Left lung (tissue), 14 donors: ENCODE results near the gene TM7SF3. TPM values are rescaled to one million over a fixed set of nuclear protein-coding genes. Genes with fewer than 3 reads are reported as not detected.
A peak's percentile ranks its signal among the peaks of the same experiment; 100 is the strongest.

Experiments
- ATAC-seq: fragments of 200-7000 bp; cut with Tn5 transposase; one replicate; pipeline ENCODE4 v1.9.1; 2020; ENCODE audit warnings: moderate library complexity
- DNase-seq, 4 donors: peaks; one replicate each; pipeline ENCODE4 v3.0.0-alpha.2; 2013 to 2020
- H3K27ac ChIP-seq, 2 donors: fragments of 200-600 bp; sonication (generic) in 1 of 2; one replicate each; pipeline versions ENCODE4 v1.5.0 to v1.8.0; 2020 to 2021
- H3K27me3 ChIP-seq, 2 donors: fragments of 200-600 bp; sonication (generic) in 1 of 2; one replicate each; pipeline versions ENCODE4 v1.5.0 to v1.8.0; 2020 to 2021
- H3K36me3 ChIP-seq, 2 donors: fragments of 200-600 bp; sonication (generic) in 1 of 2; one replicate each; pipeline versions ENCODE4 v1.5.0 to v1.8.0; 2020 to 2021
- H3K4me1 ChIP-seq, 2 donors: fragments of 200-600 bp; one replicate each; pipeline ENCODE4 v1.8.0; 2021
- H3K4me3 ChIP-seq, 2 donors: fragments of 200-600 bp; sonication (generic) in 1 of 2; one replicate each; pipeline versions ENCODE4 v1.5.0 to v1.8.0; 2020 to 2021; ENCODE audit warnings: mild to moderate bottlenecking in 1 of 2
- H3K9me3 ChIP-seq, 2 donors: fragments of 200-600 bp; sonication (generic) in 1 of 2; one replicate each; pipeline versions ENCODE4 v1.5.0 to v1.8.0; 2020 to 2021
- intact Hi-C, 2 donors: fragments of 100-400 bp; cut with DNase I; formaldehyde crosslinking; loops; one replicate each; pipeline versions ENCODE4 v1.11.2 to v1.14.2; 2022
- long read RNA-seq, 12 donors: library from polyadenylated mRNA in 2 of 12; unstranded in 2 of 12; transcript quantifications; one replicate each; pipeline ENCODE4 v2.0.0 and lab custom pipeline, GENCODE V29; 2019 to 2026
- polyA plus RNA-seq, 6 donors: library from polyadenylated mRNA; unstranded; fragments of 120-200 nt; gene quantifications; one replicate each; pipeline ENCODE4 v1.2.1, GENCODE V29; 2013; ENCODE audit not compliant: insufficient read length in 6 of 6
- total RNA-seq, 2 donors: library from RNA; stranded (reverse); fragmentation: NEBNext Ultra II Directional; extraction: Animal tissue kit (Norgen Biotek cat#: 25700); gene quantifications; one replicate each; pipeline ENCODE4 v1.2.1, GENCODE V29; 2021
- TF ChIP-seq, protein P1 (sequence below), 2 donors: fragments of 200-600 bp; sonication (generic) in 1 of 2; IDR thresholded peaks; one replicate each; pipeline versions ENCODE4 v1.5.0 to v1.8.0; 2021; ENCODE audit warnings: antibody characterized with exemption in 2 of 2
- donor health status: DM: no; HTN: yes; CAD: no.
- donor health status: DM: no; HTN: no; CAD: no.

The TM7SF3 gene, protein sequence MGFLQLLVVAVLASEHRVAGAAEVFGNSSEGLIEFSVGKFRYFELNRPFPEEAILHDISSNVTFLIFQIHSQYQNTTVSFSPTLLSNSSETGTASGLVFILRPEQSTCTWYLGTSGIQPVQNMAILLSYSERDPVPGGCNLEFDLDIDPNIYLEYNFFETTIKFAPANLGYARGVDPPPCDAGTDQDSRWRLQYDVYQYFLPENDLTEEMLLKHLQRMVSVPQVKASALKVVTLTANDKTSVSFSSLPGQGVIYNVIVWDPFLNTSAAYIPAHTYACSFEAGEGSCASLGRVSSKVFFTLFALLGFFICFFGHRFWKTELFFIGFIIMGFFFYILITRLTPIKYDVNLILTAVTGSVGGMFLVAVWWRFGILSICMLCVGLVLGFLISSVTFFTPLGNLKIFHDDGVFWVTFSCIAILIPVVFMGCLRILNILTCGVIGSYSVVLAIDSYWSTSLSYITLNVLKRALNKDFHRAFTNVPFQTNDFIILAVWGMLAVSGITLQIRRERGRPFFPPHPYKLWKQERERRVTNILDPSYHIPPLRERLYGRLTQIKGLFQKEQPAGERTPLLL
- 100 to 1,000 TPM in 1 of 2 donors, 10 to 100 TPM in 1; 81.7 to 130 TPM for total RNA-seq
- polyA plus RNA-seq, result 10 to 100 TPM; 47.8 to 77.8 (median 53.7) TPM
- long read RNA-seq, donor 1, transcript TM7SF3-201 (12 exons, 2,709 nt), result minor isoform, 5 of 28 reads
- long read RNA-seq, donor 1, transcript TM7SF3-216 (2 exons, 412 nt), result major isoform, 6 of 28 reads
- long read RNA-seq, donor 1, partial matches to known transcripts, result 17 of 28 reads
- long read RNA-seq, donor 1, other reads (novel, unspliced or antisense), result 0 of 28 reads
- long read RNA-seq, donor 2, transcript TM7SF3-201 (12 exons, 2,709 nt), result major isoform, 8 of 60 reads
- long read RNA-seq, donor 2, transcript TM7SF3-216 (2 exons, 412 nt), result minor isoform, 5 of 60 reads
- long read RNA-seq, donor 2, partial matches to known transcripts, result 47 of 60 reads
- long read RNA-seq, donor 2, other reads (novel, unspliced or antisense), result 0 of 60 reads
- long read RNA-seq, donor 3, transcript TM7SF3-201 (12 exons, 2,709 nt), result major isoform, 8 of 9 reads
- long read RNA-seq, donor 3, partial matches to known transcripts, result 0 of 9 reads
- long read RNA-seq, donor 3, other reads (novel, unspliced or antisense), result 0 of 9 reads
- long read RNA-seq, donor 4, transcript TM7SF3-201 (12 exons, 2,709 nt), result major isoform, 23 of 46 reads
- long read RNA-seq, donor 4, partial matches to known transcripts, result 3 of 46 reads
- long read RNA-seq, donor 4, other reads (novel, unspliced or antisense), result 19 of 46 reads
- long read RNA-seq, donor 5, transcript TM7SF3-201 (12 exons, 2,709 nt), result major isoform, 7 of 19 reads
- long read RNA-seq, donor 5, partial matches to known transcripts, result 9 of 19 reads
- long read RNA-seq, donor 5, other reads (novel, unspliced or antisense), result 0 of 19 reads
- long read RNA-seq, donor 6, partial matches to known transcripts, result 0 of 2 reads
- long read RNA-seq, donor 6, other reads (novel, unspliced or antisense), result 0 of 2 reads
- long read RNA-seq, donor 7, partial matches to known transcripts, result 12 of 14 reads
- long read RNA-seq, donor 7, other reads (novel, unspliced or antisense), result 0 of 14 reads
- long read RNA-seq, donor 8, partial matches to known transcripts, result 15 of 19 reads
- long read RNA-seq, donor 8, other reads (novel, unspliced or antisense), result 0 of 19 reads
- long read RNA-seq, donor 9, result 0 reads
- long read RNA-seq, donor 10, transcript TM7SF3-201 (12 exons, 2,709 nt), result major isoform, 8 of 21 reads
- long read RNA-seq, donor 10, partial matches to known transcripts, result 4 of 21 reads
- long read RNA-seq, donor 10, other reads (novel, unspliced or antisense), result 9 of 21 reads
- long read RNA-seq, donor 11, transcript TM7SF3-201 (12 exons, 2,709 nt), result major isoform, 12 of 42 reads
- long read RNA-seq, donor 11, partial matches to known transcripts, result 29 of 42 reads
- long read RNA-seq, donor 11, other reads (novel, unspliced or antisense), result 0 of 42 reads
- long read RNA-seq, donor 12, transcript TM7SF3-201 (12 exons, 2,709 nt), result major isoform, 5 of 21 reads
- long read RNA-seq, donor 12, partial matches to known transcripts, result 13 of 21 reads
- long read RNA-seq, donor 12, other reads (novel, unspliced or antisense), result 0 of 21 reads

DNA sequence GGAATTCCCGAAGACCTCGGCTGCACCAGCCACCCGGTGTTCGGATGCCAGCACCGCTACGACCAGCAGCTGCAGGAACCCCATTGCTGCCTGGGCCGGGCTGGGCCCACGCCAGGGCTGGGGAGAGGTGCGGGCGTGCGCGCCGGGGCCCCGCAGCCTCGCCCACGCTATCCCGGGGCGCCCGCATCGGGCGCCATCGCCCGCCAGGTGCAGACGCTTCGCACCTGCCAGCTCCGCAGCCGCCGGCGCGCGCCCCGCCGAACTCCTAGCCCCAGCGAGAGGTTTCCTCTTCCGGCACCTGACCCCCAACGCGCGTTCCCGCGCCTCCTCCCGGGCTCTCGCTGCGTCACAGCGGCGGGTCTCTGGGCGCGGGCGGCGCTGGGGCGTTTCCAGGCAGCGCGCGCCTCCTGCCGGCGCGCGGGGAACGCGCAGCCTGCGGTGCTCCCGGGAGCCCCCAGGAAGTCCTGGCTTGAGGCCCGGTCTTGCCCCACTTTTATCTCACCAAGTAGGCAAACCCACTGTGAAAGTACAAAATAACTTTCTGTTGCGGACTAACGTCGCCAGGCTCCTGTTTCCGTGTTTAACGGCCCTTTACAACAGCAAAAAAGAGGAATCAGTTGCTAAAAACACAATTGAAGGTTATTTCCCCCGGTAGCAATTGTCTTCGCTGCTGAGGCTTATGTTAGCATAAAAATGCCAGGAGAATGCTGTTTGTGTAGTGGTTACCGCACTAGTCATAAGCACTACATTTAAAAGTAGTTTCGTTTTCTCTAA, at the start of gene TM7SF3:
TSS of gene TM7SF3 (minus strand) at position 300 of the 774 bp plus-strand sequence. CDS start at position 84, 216 bp downstream.
- intact Hi-C loops, result no loop called here
- H3K4me1 ChIP-seq, result peaks cover 4 to 68% of the 10 kb centered on the region in 2 donors
- H3K27ac ChIP-seq, result peak within 1 kb of the TSS; percentile 90 to 96
- H3K4me3 ChIP-seq, result peak within 1 kb of the TSS; percentile 74 to 84
- peak; percentile 94 for ATAC-seq
- no peaks in the 10 kb centered on the region for H3K36me3 ChIP-seq
- TF ChIP-seq, protein P1, sequence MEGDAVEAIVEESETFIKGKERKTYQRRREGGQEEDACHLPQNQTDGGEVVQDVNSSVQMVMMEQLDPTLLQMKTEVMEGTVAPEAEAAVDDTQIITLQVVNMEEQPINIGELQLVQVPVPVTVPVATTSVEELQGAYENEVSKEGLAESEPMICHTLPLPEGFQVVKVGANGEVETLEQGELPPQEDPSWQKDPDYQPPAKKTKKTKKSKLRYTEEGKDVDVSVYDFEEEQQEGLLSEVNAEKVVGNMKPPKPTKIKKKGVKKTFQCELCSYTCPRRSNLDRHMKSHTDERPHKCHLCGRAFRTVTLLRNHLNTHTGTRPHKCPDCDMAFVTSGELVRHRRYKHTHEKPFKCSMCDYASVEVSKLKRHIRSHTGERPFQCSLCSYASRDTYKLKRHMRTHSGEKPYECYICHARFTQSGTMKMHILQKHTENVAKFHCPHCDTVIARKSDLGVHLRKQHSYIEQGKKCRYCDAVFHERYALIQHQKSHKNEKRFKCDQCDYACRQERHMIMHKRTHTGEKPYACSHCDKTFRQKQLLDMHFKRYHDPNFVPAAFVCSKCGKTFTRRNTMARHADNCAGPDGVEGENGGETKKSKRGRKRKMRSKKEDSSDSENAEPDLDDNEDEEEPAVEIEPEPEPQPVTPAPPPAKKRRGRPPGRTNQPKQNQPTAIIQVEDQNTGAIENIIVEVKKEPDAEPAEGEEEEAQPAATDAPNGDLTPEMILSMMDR (IDR thresholded peaks at IDR 0.05), result peak; percentile 91 to 99
- no peaks in the 10 kb centered on the region for H3K27me3 ChIP-seq
- no peaks in the 10 kb centered on the region for H3K9me3 ChIP-seq
- peak; percentile 90 to 100 (median 96) for DNase-seq

DNA sequence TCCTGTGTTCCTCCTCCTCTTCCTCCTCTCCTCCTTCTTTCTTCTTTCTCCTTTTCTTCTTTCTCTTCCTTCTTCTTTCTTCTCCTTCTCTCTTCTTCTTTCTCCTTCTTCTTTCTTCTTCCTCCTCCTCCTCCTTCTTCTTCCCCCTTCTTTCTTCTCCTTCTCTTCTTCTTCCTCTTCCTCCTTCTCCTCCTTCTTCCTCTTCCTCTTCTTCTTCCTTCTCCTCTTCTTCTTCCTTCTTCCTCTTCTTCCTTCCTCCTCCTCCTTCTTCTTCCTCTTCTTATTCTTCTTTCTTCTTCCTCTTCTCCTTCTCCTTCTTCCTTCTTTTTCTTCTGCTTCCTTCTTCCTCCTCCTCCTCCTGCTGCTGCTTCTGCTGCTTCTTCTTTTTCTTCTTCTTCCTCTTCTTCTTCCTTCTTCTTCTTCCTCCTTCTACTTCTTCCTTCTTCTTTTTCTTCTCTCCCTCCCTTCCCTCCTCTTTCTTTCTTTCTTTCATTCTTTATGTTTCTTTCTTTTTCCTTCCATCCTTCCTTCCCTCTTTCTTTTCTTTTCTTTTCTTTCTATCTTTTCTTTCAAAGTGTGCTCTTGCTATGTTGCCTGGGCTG, 49.2 kb upstream of the TM7SF3 start:
- no peaks in the 10 kb centered on the region for H3K27me3 ChIP-seq
- H3K9me3 ChIP-seq, result peaks cover 0 to 5% of the 10 kb centered on the region in 2 donors
- H3K4me1 ChIP-seq, result no peaks in the 10 kb centered on the region
- ATAC-seq (no peak), DNase-seq (no peak)
- no peaks in the 10 kb centered on the region for H3K36me3 ChIP-seq
- intact Hi-C loops, result no loop called here
- H3K27ac ChIP-seq, result peak overlapping the region in 1 of 2 donors; percentile 61
- no peak overlapping the region for H3K4me3 ChIP-seq
- TF ChIP-seq, protein P1 (IDR thresholded peaks at IDR 0.05), result no peak

DNA sequence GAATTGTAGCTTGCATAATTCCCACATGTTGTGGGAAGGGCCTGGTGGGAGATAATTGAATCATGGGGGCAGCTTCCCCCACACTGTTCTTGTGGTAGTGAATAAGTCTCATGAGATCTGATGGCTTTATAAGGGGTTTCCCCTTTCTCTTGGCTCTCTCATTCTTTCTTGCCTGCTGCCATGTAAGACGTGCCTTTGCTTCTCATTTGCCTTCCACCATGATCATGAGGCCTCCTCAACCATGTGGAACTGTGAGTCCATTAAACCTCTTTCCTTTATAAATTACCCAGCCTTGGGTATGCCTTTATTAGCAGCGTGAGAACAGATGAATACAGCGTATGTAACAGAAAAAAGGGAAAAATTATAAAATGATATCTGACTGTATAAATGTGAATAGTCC, 47.1 kb upstream of the TM7SF3 start:
- Histone ChIP-seq H3K27ac (no peak overlapping the region), H3K4me1 (no peaks in the 10 kb centered on the region), H3K4me3 (no peak overlapping the region), H3K36me3 (no peaks in the 10 kb centered on the region), H3K27me3 (no peaks in the 10 kb centered on the region), H3K9me3 (peaks cover 0 to 5% of the 10 kb centered on the region in 2 donors)
- no peak for DNase-seq
- TF ChIP-seq, protein P1 (IDR thresholded peaks at IDR 0.05), result no peak
- intact Hi-C loops, result no loop called here
- no peak for ATAC-seq
